ENCODE measurements around the gene ERCC3.
"Not testable (repeated sequence)": the region's sequence is repeated elsewhere in the genome, so short reads cannot be mapped to it uniquely, and the experiment has no call there.

Gene ERCC3

GRCh38 chr2:127226132-127226519 is 67.8 kb downstream of the ERCC3 start:
- DNase-seq (ENCODE audit: low read depth), result no peak

- DNase-seq (ENCODE audit: low read depth), result no peak
These were observed 68.6 kb downstream of the ERCC3 start for GRCh38 chr2:127225186-127225960.

GRCh38 chr2:127224135-127224534 is 69.8 kb downstream of the ERCC3 start:
- not testable (repeated sequence) for DNase-seq (ENCODE audit: low read depth)

- DNase-seq (ENCODE audit: low read depth), result no peak
These were observed 73.0 kb downstream of the ERCC3 start for GRCh38 chr2:127220768-127221527.

- DNase-seq (ENCODE audit: low read depth), result no peak
These were observed 73.7 kb downstream of the ERCC3 start, which contains the start of gene CYP27C1 for GRCh38 chr2:127220102-127220767. Gene CYP27C1, minus strand, starts transcription at chr2:127220299. Its CDS starts 29 bp downstream, at chr2:127220270.

GRCh38 chr2:127219171-127220070 is 74.5 kb downstream of the ERCC3 start:
- DNase-seq (ENCODE audit: low read depth), result no peak

- DNase-seq (ENCODE audit: low read depth), result no peak
These were observed 75.2 kb downstream of the ERCC3 start for GRCh38 chr2:127218812-127219170.

- no peak for DNase-seq (ENCODE audit: low read depth)
These were observed 76.2 kb downstream of the ERCC3 start for GRCh38 chr2:127217470-127218325.

- no peak for DNase-seq (ENCODE audit: low read depth)
These were observed 77.4 kb downstream of the ERCC3 start for GRCh38 chr2:127216593-127216992.

GRCh38 chr2:127216095-127216494 is 77.8 kb downstream of the ERCC3 start:
- no peak for DNase-seq (ENCODE audit: low read depth)

- DNase-seq (ENCODE audit: low read depth), result not testable (repeated sequence)
These were observed 79.7 kb downstream of the ERCC3 start for GRCh38 chr2:127214201-127214600.

GRCh38 chr2:127208313-127208712 is 85.6 kb downstream of the ERCC3 start:
- no peak for DNase-seq (ENCODE audit: low read depth)
